Keratinocyte (primary cell): ENCODE results near the gene GYPE.
"Not testable (repeated sequence)": the region's sequence is repeated elsewhere in the genome, so short reads cannot be mapped to it uniquely, and the experiment has no call there.

Experiments
- CTCF ChIP-seq, 3 experiments: IDR thresholded peaks in 1 of 3; conservative IDR thresholded peaks in 1 of 3; optimal IDR thresholded peaks in 1 of 3; 2 replicates in 2 of 3; 3 replicates in 1 of 3; pipeline versions ENCODE3 to v1.5.1; 2011; ENCODE audit warnings: low read length in 3 of 3, mild to moderate bottlenecking in 3 of 3, moderate library complexity in 2 of 3, control low read depth in 1 of 3, inconsistent platforms in 1 of 3; ENCODE audit not compliant: insufficient read depth in 2 of 3; ENCODE audit errors: extremely low read depth in 1 of 3
- EZH2 ChIP-seq: IDR thresholded peaks from one replicate; pipeline ENCODE4 v1.6.1; 2012; ENCODE audit warnings: inconsistent platforms, mild to moderate bottlenecking, low read length, moderate library complexity

- not testable (repeated sequence) for TF ChIP-seq CTCF (optimal IDR thresholded peaks at IDR 0.05 in 1 of 3, IDR thresholded peaks at IDR 0.05 in 1 of 3, conservative IDR thresholded peaks at IDR 0.05 in 1 of 3; ENCODE audit: extremely low read depth in 1 of 3, insufficient read depth in 2 of 3, low read length in 3 of 3); EZH2
Observed at GRCh38 chr4:143842624-143843505, 62.5 kb downstream of the GYPE start.
